Measurements from ENCODE around the gene ADAMTS9.

ADAMTS9 gene

GRCh38 chr3:64518950-64519349, 168.8 kb downstream of the ADAMTS9 start:
- H3K4me3 Mint-ChIP-seq, result no peak overlapping the region
- ATAC-seq (replicated peaks), result no peak

DNA sequence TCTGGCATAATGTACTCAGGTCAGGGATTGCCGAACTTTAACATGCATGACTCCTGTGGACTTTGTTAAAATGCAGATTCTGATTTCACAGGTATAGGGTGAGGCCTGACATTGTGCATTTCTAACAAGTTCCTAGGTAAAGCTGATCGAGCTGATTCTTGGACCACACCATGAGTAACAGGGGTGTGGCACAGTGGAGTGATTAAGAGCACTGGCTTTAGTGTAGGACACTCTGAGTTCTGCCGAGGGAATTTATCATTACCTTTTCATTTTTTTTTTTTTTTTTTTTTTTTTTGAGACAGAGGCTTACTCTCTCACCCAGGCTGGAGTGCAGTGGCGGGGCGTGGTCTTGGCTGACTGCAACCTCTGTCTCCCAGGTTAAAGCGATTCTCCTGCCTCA, 169.3 kb downstream of the ADAMTS9 start:
- Mint-ChIP-seq H3K27me3 (peaks cover 0 to 8% of the 10 kb centered on the region in 2 donors), H3K9me3 (peaks cover 5 to 8% of the 10 kb centered on the region in 2 donors), H3K27ac (no peak overlapping the region), H3K4me1 (no peaks in the 10 kb centered on the region), H3K4me3 (no peak overlapping the region), H3K36me3 (no peaks in the 10 kb centered on the region)
- DNase-seq (no peak), ATAC-seq (replicated peaks) (no peak)

More at GRCh38 chr3:64518950-64519349, 168.8 kb downstream of the ADAMTS9 start:
- Mint-ChIP-seq H3K9me3 (peaks cover 5 to 8% of the 10 kb centered on the region in 2 donors), H3K27me3 (peaks cover 0 to 8% of the 10 kb centered on the region in 2 donors), H3K4me1 (no peaks in the 10 kb centered on the region), H3K27ac (no peak overlapping the region), H3K36me3 (no peaks in the 10 kb centered on the region)
- no peak for DNase-seq

GRCh38 chr3:64514889-64515288, 172.9 kb downstream of the ADAMTS9 start:
- no peak for ATAC-seq (replicated peaks)
- H3K27me3 Mint-ChIP-seq, result peaks cover 0 to 7% of the 10 kb centered on the region in 2 donors
- no peak for DNase-seq
- no peak overlapping the region for H3K4me3 Mint-ChIP-seq
- H3K27ac Mint-ChIP-seq, result no peak overlapping the region
- H3K36me3 Mint-ChIP-seq, result no peaks in the 10 kb centered on the region
- H3K9me3 Mint-ChIP-seq, result peaks cover 0 to 2% of the 10 kb centered on the region in 2 donors
- H3K4me1 Mint-ChIP-seq, result no peaks in the 10 kb centered on the region

DNA sequence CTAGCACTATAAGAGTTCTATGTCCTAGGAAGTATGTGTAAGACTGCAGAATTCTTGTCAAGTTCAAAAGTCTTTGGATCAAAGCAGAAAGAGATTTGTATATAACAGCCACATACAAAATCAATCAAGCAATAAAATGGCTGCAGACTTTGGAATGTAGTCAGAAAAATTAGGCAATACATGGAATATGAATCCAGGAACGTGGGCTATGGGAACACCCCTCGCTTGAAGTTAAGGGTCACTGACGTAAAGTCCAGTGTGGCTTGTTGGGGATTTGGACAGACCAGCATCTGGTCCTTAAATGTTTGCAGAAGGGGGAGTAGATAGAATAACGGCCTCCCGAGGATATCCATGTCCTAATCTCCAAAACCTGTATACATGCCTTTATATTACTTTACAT, 178.6 kb downstream of the ADAMTS9 start:
- H3K27ac Mint-ChIP-seq, result no peak overlapping the region
- H3K4me1 Mint-ChIP-seq, result no peaks in the 10 kb centered on the region
- H3K27me3 Mint-ChIP-seq, result peaks cover 4 to 5% of the 10 kb centered on the region in 2 donors
- no peak overlapping the region for H3K4me3 Mint-ChIP-seq
- H3K36me3 Mint-ChIP-seq, result no peaks in the 10 kb centered on the region
- DNase-seq (no peak), ATAC-seq (replicated peaks) (no peak)
- H3K9me3 Mint-ChIP-seq, result no peaks in the 10 kb centered on the region

DNA sequence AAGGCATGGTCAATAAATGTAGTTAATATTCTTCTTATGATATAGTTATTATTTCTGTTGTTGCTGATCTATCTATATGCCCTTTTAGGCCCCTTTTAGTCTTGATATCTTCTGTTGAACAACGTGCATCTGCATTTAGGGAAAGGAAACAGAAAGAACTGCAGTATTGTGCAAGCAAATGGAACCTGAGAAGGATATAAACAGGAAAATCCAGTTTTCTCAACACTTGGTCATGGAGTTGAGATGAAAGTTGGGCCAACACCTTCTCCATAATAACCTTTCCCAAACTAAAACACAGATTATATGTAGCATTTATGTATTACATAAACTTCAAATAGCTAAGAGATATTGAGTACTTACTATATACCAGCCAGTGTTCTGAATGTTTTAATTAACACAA, 179.7 kb downstream of the ADAMTS9 start:
- no peak for DNase-seq
- peaks cover 4 to 5% of the 10 kb centered on the region in 2 donors for H3K9me3 Mint-ChIP-seq
- peaks cover 4 to 5% of the 10 kb centered on the region in 2 donors for H3K27me3 Mint-ChIP-seq
- ATAC-seq (replicated peaks), result no peak
- H3K4me1 Mint-ChIP-seq, result no peaks in the 10 kb centered on the region
- H3K4me3 Mint-ChIP-seq, result no peak overlapping the region
- H3K36me3 Mint-ChIP-seq, result no peaks in the 10 kb centered on the region
- H3K27ac Mint-ChIP-seq, result no peak overlapping the region

- peaks cover 4 to 5% of the 10 kb centered on the region in 2 donors for H3K27me3 Mint-ChIP-seq
- no peak overlapping the region for H3K4me3 Mint-ChIP-seq
- no peak overlapping the region for H3K27ac Mint-ChIP-seq
Observed at GRCh38 chr3:64506255-64506654, 181.5 kb downstream of the ADAMTS9 start.

GRCh38 chr3:64505419-64505818, 182.4 kb downstream of the ADAMTS9 start:
- DNase-seq (no peak), ATAC-seq (replicated peaks) (no peak)
- peaks cover 4 to 5% of the 10 kb centered on the region in 2 donors for H3K27me3 Mint-ChIP-seq
- H3K27ac Mint-ChIP-seq, result no peak overlapping the region
- H3K36me3 Mint-ChIP-seq, result no peaks in the 10 kb centered on the region
- peaks cover 8% of the 10 kb centered on the region in 2 donors for H3K9me3 Mint-ChIP-seq
- H3K4me1 Mint-ChIP-seq, result no peaks in the 10 kb centered on the region
- no peak overlapping the region for H3K4me3 Mint-ChIP-seq

More at GRCh38 chr3:64506255-64506654, 181.5 kb downstream of the ADAMTS9 start:
- H3K36me3 Mint-ChIP-seq, result no peaks in the 10 kb centered on the region
- peaks cover 8% of the 10 kb centered on the region in 2 donors for H3K9me3 Mint-ChIP-seq
- no peak for ATAC-seq (replicated peaks)
- no peaks in the 10 kb centered on the region for H3K4me1 Mint-ChIP-seq
- DNase-seq, result no peak

DNA sequence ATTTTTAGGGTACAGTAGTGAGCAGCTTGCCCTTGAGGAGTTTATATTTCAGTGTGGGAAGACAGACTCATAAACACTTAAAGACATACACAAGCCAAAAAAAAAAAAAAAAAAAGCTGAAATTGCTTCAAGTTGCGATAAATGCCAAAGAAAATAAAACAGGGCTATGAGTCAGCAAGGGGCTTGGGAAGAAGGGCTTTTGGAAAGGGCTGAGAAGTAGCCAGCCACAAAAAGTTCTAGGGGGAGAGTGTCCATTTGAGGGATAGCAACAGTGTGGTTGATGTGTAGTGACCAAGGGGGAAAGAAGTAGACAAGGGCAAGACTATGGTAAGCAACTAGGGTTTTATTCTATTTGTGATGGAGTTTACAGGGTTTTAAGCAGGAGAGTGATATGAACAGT, 185.5 kb downstream of the ADAMTS9 start:
- peaks cover 8% of the 10 kb centered on the region in 2 donors for H3K9me3 Mint-ChIP-seq
- H3K27me3 Mint-ChIP-seq, result peaks cover 5 to 17% of the 10 kb centered on the region in 2 donors
- H3K36me3 Mint-ChIP-seq, result no peaks in the 10 kb centered on the region
- no peaks in the 10 kb centered on the region for H3K4me1 Mint-ChIP-seq
- DNase-seq, result no peak
- no peak for ATAC-seq (replicated peaks)
- no peak overlapping the region for H3K4me3 Mint-ChIP-seq
- no peak overlapping the region for H3K27ac Mint-ChIP-seq

GRCh38 chr3:64501298-64501906, 186.4 kb downstream of the ADAMTS9 start:
- H3K4me1 Mint-ChIP-seq, result no peaks in the 10 kb centered on the region
- no peak for DNase-seq
- peaks cover 5 to 17% of the 10 kb centered on the region in 2 donors for H3K27me3 Mint-ChIP-seq

DNA sequence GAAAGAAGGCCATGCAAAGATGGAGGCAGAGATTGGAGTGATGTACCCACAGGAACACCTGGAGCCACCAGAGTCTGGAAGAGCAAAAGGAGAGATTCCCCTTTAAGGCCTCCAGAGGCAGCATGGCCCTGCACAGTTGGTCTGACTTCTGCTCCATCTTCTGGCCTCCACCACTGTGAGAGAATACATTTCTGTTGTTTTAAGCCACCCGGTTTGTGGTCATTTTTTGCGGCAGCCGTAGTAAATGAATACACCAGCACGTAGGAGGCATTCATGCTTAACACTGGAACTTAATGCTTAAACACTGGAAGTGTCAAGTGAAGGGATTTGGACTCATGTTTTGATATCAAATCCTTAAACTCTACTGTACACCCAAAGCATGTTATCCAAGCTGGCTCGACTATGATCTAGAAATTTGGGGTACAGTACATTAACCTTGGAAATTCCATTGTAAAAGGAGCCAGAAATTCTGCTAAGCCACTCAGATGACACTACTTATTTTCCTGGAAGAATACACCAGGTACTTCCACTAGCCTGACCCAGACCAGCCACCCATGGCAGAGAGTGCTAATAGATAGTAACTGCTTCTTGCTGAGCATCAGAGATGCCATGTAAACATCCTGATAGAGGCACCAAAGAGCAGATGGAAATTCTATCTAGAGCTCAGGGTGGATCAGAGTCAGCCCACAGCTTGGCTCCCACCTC, 190.9 kb downstream of the ADAMTS9 start:
- H3K4me1 Mint-ChIP-seq, result no peaks in the 10 kb centered on the region
- H3K9me3 Mint-ChIP-seq, result peaks cover 0 to 1% of the 10 kb centered on the region in 2 donors
- H3K4me3 Mint-ChIP-seq, result no peak overlapping the region
- peaks cover 19 to 29% of the 10 kb centered on the region in 2 donors for H3K27me3 Mint-ChIP-seq
- ATAC-seq (replicated peaks) (no peak), DNase-seq (no peak)
- no peak overlapping the region for H3K27ac Mint-ChIP-seq
- no peaks in the 10 kb centered on the region for H3K36me3 Mint-ChIP-seq

More at GRCh38 chr3:64501298-64501906, 186.4 kb downstream of the ADAMTS9 start:
- Mint-ChIP-seq H3K27ac (no peak overlapping the region), H3K4me3 (no peak overlapping the region), H3K9me3 (peaks cover 8% of the 10 kb centered on the region in 2 donors), H3K36me3 (no peaks in the 10 kb centered on the region)
- no peak for ATAC-seq (replicated peaks)

DNA sequence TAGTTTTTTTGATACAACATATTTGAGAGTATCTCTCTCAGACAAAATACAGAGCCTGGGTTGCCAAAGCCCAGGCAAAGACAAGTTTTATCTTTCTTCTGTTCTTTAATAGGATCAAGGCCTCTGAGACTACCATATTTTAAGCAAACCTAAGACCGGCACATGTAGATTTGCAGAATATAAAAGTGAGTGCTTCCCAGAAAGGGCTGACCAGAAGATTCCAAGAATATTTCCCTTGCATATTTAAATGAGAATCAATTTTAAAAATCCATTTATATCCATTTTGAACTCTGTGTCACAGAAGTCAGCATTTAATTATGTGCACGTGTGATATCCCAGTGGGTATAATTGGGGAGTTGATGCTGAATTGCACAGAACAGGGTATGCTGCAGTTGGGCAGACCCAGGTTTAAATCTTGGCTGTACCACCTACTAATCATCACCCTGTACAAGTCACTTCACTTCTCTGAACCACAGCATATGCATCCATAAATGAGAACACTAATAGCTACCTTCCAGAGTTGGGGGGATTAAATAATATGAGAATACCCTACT, 191.9 kb downstream of the ADAMTS9 start:
- H3K36me3 Mint-ChIP-seq, result no peaks in the 10 kb centered on the region
- H3K9me3 Mint-ChIP-seq, result no peaks in the 10 kb centered on the region
- H3K4me3 Mint-ChIP-seq, result no peak overlapping the region
- no peak overlapping the region for H3K27ac Mint-ChIP-seq
- no peaks in the 10 kb centered on the region for H3K4me1 Mint-ChIP-seq
- ATAC-seq (replicated peaks), result no peak
- DNase-seq, result no peak
- H3K27me3 Mint-ChIP-seq, result peaks cover 29 to 39% of the 10 kb centered on the region in 2 donors

- peaks cover 35 to 41% of the 10 kb centered on the region in 2 donors for H3K27me3 Mint-ChIP-seq
- no peaks in the 10 kb centered on the region for H3K4me1 Mint-ChIP-seq
- no peaks in the 10 kb centered on the region for H3K36me3 Mint-ChIP-seq
- no peak overlapping the region for H3K4me3 Mint-ChIP-seq
- no peak overlapping the region for H3K27ac Mint-ChIP-seq
- DNase-seq, result no peak
- no peaks in the 10 kb centered on the region for H3K9me3 Mint-ChIP-seq
- ATAC-seq (replicated peaks), result no peak
Observed at GRCh38 chr3:64495121-64495780, 192.5 kb downstream of the ADAMTS9 start.

DNA sequence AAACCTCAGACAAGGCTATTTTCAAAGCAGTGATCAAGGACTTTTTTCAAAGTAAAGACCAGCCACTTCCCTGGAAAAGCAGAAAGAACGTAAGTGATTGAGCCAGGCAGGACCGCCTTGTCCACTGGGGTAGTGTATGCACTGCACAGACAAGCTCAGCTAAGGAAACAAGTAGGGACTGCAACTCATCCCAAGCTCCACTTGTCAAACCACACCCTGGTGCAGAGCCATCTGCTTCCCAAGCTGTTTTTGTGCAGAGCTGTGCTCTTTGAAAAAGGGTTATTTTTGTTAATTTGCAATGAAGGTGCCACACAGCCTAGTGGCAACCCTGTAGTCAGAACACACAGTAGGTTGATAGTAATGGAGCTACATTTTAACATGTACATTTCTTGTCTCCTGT, 193.3 kb downstream of the ADAMTS9 start:
- H3K27me3 Mint-ChIP-seq, result peaks cover 41 to 43% of the 10 kb centered on the region in 2 donors
- DNase-seq, result no peak

DNA sequence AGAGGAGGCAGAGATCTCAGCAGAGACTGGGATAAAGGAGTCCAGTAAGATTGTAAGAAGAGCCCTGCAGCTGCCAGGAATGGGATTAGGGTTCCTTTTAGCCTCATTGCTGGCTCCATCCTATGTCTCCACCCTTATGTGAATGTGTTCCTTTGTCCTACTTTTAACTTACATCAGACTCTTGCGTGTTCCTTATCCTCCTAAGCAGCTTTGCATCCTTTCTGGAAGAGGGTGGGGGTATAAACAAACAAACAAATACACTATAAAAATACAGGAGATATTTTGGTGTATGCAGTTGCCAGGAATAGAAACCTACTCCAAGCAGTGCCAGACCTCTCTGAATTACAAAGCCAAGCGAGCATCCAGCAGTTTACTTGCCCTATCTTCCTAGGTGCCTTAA, 194.7 kb downstream of the ADAMTS9 start:
- ATAC-seq (replicated peaks) (no peak), DNase-seq (no peak)
- no peaks in the 10 kb centered on the region for H3K9me3 Mint-ChIP-seq
- no peak overlapping the region for H3K27ac Mint-ChIP-seq
- peaks cover 0 to 1% of the 10 kb centered on the region in 2 donors for H3K4me1 Mint-ChIP-seq
- peaks cover 40 to 52% of the 10 kb centered on the region in 2 donors for H3K27me3 Mint-ChIP-seq
- H3K36me3 Mint-ChIP-seq, result no peaks in the 10 kb centered on the region
- H3K4me3 Mint-ChIP-seq, result no peak overlapping the region

More for the DNA sequence above, 193.3 kb downstream of the ADAMTS9 start:
- Mint-ChIP-seq H3K4me1 (no peaks in the 10 kb centered on the region), H3K36me3 (no peaks in the 10 kb centered on the region), H3K9me3 (no peaks in the 10 kb centered on the region), H3K4me3 (no peak overlapping the region), H3K27ac (no peak overlapping the region)
- no peak for ATAC-seq (replicated peaks)
